ENCODE results near the gene ZBTB7B.
A peak's percentile ranks its signal among the peaks of the same experiment; 100 is the strongest.

The ZBTB7B gene

GRCh38 chr1:154969246-154969645 lies 33.4 kb upstream of the ZBTB7B start:
- TF ChIP-seq CTCF (conservative IDR thresholded peaks at IDR 0.05): no peak
- no peak overlapping the region; the same call in 1 of the 2 replicates for H3K27ac ChIP-seq

- H3K27ac ChIP-seq: peak overlapping the region; percentile 94; the same call in 1 of the 2 replicates
- TF ChIP-seq CTCF (conservative IDR thresholded peaks at IDR 0.05): no peak
Measured at GRCh38 chr1:154969860-154970452, 32.6 kb upstream of the ZBTB7B start.

GRCh38 chr1:154970631-154971340 lies 31.8 kb upstream of the ZBTB7B start, which contains the start of gene SHC1:
TSS of gene SHC1 (minus strand) at chr1:154970747. CDS start at chr1:154970526, 221 bp downstream.
- peak within 1 kb of the TSS; percentile 94; the same call in 1 of the 2 replicates for H3K27ac ChIP-seq
- TF ChIP-seq CTCF (conservative IDR thresholded peaks at IDR 0.05): no peak

DNA sequence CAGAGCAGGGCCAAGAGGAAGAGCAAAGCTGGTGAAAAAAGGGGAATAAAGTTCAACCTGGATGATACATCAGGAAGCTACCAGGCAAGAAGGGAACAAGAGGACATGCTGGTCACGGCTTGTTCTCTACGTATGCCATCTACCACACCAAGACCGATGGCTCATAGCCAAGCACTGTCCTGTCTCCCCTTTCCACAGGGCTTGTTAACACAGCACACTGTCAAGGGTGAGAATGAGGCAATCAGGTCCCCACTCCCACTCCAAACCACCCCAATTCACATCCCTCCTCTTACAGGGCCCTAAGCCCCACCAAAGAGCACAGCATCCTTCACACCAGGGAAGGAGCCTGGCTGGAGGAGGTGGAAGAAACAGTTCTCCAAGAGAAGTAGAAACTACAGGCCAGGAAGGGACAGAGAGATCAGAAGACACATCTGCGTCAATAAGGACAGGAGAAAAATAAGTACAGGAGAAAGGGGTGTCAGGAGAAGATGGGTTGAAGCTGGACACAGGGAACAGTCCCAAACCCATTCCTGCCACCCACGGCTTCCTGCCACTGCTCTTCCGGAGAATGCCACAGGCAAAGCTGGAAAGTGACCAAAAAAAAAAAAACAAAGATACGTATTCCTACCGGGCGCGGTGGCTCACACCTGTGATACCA lies 31.1 kb upstream of the ZBTB7B start:
- peak overlapping the region; percentile 94; the same call in 1 of the 2 replicates for H3K27ac ChIP-seq
- TF ChIP-seq CTCF (conservative IDR thresholded peaks at IDR 0.05): no peak

DNA sequence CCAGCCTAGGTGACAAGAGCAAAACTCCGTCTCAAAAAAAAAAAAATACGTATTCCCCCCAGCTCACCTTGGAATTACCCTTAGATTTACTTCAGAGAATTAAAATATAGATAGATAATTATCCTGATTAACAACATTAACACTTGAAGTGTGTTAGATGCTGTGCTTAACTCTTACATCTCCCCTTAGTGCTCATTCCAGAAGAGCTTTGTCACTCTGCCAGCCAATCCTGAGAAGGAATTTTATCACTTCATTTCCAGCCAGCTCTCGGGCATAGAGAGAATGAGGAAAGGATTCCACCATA lies 30.4 kb upstream of the ZBTB7B start:
- TF ChIP-seq CTCF (conservative IDR thresholded peaks at IDR 0.05): no peak
- peak overlapping the region; percentile 94 for H3K27ac ChIP-seq

GRCh38 chr1:154972517-154973343 lies 29.9 kb upstream of the ZBTB7B start:
- peak overlapping the region; percentile 94 for H3K27ac ChIP-seq
- no peak for TF ChIP-seq CTCF (conservative IDR thresholded peaks at IDR 0.05)
